Measurements from ENCODE around the gene ZNF618.

ZNF618 gene, protein sequence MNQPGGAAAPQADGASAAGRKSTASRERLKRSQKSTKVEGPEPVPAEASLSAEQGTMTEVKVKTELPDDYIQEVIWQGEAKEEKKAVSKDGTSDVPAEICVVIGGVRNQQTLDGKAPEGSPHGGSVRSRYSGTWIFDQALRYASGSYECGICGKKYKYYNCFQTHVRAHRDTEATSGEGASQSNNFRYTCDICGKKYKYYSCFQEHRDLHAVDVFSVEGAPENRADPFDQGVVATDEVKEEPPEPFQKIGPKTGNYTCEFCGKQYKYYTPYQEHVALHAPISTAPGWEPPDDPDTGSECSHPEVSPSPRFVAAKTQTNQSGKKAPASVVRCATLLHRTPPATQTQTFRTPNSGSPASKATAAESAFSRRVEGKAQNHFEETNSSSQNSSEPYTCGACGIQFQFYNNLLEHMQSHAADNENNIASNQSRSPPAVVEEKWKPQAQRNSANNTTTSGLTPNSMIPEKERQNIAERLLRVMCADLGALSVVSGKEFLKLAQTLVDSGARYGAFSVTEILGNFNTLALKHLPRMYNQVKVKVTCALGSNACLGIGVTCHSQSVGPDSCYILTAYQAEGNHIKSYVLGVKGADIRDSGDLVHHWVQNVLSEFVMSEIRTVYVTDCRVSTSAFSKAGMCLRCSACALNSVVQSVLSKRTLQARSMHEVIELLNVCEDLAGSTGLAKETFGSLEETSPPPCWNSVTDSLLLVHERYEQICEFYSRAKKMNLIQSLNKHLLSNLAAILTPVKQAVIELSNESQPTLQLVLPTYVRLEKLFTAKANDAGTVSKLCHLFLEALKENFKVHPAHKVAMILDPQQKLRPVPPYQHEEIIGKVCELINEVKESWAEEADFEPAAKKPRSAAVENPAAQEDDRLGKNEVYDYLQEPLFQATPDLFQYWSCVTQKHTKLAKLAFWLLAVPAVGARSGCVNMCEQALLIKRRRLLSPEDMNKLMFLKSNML

DNA sequence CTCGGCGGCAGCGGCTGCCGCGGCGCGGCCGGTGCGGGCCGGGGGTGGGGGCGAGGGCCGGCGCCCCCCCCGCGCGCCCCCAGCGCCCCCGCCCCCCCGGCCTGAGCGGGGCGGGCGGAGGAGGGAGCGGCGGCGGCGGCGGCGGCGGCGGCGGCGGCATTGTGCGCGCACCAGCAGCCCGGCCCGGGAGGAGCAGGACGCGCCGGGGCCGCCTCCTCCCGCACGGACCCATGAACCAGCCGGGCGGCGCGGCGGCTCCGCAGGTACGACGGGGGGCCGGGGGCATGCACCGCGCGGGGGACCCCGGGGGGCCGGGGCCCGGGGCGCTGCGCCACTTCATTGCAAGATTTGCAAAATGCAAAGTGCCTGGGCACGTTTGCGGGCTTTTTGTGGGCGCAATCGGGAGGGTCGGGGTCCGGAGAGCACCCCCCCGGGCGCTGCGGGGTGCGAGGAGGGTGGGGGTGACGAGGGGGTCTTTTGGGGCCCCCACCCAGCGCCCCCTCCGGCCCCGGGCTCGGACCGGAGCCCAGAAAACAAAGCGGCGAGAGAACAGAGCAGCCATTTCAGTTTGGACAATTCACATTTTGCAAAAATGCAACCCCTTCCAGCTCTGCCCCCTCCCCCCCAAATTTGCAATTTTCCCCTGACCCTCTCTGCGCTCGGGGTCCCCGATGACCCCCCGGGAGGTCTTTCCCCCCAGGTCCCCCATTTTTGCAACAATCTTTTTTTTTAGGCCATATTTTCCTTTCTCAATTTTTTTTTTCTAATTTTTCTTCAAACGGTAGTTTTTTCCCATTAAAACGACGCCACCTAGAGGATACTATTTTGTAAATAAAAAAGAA, at the start of gene ZNF618:
Gene ZNF618, plus strand, starts transcription at position 159 of the 842 bp plus-strand sequence. Its CDS starts 72 bp downstream, at position 231.
- DNase-seq, result no peak

DNA sequence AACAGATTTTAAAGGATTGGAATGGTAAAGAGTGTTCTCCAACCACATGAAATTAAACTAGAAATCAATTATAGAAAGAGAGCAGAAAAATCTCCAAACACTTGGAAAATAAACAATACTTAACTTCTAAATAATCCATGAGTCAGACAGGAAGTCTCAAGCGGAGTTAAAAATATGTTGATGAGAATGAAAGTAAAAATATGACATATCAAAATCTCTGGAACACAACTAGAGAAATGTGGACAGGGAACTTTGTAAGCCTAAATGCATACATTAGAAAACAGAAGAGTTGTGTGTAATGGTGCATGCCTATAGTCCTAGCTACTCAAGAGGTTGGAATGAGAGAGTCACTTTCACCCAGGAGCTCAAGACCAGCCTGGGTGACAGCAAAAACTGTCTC, 47.9 kb upstream of the ZNF618 start:
- DNase-seq, result no peak

DNA sequence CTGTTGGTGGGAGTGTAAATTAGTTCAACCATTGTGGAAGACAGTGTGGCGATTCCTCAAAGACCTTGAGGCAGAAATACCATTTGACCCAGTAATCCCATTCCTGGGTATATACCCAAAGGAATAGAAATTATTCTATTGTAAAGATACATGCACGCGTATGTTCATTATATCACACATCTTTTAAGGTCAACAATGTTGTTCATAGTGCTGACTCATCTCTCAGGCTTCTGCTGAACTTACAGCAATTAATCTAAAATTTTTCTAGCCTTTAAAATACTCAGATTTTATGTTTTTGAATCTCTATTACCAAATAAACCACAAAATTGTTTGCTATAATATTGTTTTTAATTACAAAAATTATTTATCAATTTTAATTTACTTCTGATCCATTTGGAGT, 38.8 kb upstream of the ZNF618 start:
- DNase-seq, result no peak

DNA sequence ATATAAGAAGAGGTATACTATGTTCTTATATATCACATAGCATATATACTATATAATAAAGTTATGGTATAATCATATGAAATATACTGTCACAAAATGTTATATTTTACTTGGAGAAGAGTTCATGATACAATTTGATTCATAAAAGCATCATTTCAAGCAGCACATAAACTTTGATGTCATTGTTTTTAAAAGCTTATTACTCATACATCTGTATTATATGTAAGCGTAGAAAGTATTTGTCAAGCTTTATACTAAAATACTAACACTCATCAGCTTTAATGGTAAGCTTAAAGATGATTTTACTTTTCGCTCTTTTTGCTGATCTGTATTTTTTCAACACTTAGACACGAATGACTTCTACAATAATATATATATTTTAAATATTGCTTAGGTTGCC, 34.0 kb upstream of the ZNF618 start:
- DNase-seq, result no peak

DNA sequence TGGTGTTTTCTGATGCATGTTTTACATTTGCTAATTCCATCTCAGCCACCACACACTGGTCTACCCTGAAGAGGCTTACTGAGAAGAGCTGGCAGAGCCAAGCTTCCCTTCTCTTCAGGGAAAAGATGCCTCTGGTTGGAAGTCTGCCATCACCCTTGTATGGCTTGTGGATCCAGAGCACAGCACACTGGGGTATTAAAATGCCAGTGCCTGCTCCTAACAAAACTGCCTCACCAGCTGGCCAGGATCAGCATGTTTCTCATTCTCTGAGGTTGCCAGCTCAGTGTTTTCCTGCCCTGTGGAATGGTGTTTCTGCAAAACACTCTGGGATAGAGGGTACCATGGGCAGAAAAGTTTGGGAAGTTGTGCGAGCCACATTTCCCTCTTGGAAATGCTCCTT, 31.6 kb upstream of the ZNF618 start:
- DNase-seq, result no peak

DNA sequence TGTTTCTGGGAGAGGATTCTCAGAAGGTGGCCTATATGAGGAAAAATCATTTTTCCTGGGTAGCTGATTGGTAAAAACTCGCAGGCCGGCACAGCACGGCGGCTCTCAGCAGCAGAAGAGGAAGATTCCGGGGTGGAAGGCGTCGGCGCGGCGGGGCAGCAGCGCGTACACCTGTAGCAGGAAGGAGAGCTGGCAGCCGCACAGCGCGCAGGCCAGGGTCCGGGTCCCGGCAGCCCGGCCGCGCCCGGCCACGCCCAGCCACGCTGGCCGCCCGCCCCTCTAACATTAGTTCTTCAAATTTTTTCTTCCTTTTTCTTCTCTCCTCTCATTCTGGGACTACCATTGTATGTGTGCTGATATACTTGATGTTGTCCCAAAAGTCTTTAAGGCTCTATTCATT, 24.8 kb upstream of the ZNF618 start:
- DNase-seq, result no peak

DNA sequence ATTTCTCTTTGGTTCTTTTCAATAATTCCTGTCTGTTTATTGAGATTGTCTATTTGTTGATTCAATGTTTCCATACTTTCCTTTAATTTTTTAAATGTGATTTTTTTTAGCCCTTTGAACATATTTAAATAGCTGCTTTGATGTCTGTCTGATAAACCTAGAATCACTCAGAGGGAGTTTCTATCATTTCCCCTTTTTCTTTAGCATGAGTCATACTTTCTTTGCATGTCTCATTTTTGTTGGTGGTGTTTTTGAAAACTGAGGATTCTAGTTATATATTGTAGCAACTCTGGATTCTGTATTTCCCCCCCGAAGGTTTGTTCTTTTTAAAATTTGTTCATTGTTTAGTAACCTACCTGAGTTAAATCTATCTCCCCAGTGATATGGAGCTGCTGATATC, 24.2 kb upstream of the ZNF618 start:
- DNase-seq, result no peak

DNA sequence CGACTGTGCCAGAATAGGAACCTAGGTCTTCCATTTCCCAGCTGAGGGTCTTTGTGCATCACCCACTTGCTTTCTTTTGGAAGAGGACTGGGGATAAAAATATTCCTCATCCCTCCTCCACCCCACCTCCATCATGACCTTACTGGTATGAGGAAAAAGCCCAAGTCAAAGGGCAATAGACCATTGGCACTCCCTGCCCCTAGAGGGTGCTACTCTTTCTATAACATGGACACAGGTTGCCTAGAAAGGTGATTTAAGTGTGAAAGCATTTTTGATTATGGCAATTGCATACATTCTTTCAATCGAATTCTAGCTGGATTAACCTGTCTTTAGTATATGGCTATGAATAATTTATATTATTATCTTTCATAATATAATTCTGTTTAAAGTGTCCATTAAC, 22.8 kb upstream of the ZNF618 start:
- DNase-seq, result no peak

DNA sequence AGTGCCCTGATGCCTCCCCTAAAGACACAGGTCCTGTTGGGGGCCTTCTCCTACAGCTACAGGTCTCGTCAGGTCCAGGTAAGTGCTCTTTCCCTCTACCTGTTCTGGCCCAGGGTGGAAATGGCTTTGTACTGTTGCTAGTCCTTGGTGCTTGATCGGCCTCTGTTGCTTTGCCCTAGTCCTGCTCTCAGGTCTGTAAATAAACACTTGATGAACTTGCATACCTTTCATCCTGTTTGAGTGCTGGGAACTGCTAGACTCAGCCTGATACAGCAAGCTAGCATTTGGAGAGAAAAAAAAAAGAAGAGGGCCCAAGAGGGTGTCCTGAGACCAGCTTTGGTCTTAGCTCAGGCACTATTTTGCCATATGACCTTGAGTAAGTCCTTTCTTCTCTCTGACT, 21.8 kb upstream of the ZNF618 start:
- DNase-seq, result no peak

DNA sequence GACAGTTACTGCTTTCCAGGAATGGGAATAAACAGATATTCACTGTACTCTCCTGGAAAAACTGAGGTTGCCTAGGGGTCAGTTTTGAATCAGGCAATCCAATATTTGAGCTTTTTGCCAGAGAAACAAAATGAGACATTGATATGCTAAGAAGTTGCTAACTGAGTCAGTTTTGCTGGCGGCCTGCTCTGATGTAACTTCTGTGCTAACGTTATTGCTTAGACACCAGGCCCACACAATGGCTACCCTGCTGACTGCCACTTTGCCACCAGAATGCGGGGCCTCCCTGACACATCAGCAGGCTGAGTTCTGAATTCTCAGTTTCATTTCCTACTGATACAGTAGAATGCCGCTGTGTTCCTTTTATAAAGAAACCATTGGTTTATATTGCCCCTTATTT, 18.2 kb upstream of the ZNF618 start:
- no peak for DNase-seq

DNA sequence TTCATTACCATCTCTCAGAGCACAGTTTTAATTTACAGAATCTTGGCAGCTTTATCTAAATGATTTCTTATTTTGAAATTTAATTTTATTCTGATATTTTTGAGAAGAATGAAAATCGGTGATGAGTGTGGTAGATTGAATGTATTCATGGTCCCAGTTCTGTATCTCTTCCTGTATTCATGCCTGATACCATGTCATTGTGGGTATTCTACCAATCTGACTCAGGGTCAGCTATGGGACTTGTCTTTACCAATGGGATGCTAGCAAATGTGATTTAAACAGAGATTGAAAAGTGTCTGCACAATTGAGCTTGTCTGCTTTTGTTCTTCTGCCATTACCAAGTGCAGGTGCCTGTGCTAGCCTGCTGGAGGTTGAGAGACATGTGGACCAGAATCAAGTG, 17.8 kb upstream of the ZNF618 start:
- DNase-seq, result no peak

DNA sequence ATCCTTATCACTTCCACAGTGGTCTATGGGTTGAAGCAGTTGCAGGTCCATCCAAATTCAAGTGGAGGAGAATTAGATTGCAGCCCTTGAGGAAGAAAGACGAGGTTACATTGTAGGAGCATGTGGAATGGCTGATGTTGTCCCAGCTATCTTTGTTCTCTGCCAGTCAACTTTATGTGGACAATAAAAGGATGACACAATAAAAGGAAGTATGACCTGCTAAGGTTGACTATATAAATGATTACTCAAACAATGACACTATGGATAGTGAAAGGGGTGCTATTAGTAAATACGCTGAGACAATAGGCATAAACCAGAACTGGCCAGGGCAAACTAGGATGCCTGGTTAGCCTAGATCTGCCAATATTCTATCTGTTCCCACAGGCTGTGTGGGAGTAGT, 12.8 kb upstream of the ZNF618 start:
- no peak for DNase-seq

DNA sequence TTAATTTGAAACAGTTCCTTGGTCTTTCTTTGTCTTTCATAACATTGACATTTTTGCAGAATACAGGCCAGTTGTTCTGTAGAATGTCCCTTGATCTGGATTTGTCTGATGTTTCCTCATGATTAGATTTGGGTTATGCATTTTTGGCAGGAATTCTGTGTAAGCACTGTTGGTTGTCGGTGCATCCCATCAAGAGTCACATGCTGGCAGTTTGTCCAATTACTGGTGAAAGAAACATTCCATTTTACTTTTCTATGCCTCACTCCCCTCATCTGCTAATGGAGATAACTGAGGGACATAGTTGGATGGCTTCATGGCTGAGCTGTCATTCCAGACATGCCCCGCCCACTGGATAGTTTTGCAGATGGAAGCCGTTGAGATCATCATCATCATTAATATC, 7.6 kb upstream of the ZNF618 start:
- DNase-seq, result no peak

DNA sequence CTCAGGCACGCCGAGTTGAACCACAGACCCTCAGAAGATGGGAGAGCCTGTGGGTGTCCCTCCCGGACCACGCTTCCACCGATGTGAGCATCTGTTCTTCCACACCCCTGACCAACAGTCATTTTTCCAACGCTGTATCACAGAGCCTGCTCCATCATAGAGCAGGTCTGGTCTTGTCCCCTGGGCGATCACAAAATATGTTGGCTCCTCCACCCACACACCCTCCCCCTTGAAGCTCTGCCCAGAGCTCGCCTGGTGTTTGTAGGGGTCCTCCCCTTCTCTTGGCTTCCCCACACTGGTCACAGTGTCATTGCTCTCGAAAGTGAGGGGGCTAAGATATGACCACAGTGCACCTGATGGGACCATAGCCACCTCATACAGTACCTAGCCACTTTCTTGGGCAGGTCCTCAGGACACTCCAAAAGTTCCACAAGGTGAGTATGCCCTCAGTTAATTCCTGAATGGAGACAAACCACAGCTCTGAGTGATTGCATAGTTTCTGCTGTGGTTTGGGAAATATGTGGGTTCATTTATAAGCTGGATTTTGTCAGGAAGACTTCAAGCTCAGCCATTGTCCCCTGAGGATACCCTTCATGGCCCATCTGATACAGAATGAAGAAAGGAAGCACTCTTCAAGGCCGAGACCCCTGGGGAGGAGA, 3.5 kb upstream of the ZNF618 start:
- no peak for DNase-seq

DNA sequence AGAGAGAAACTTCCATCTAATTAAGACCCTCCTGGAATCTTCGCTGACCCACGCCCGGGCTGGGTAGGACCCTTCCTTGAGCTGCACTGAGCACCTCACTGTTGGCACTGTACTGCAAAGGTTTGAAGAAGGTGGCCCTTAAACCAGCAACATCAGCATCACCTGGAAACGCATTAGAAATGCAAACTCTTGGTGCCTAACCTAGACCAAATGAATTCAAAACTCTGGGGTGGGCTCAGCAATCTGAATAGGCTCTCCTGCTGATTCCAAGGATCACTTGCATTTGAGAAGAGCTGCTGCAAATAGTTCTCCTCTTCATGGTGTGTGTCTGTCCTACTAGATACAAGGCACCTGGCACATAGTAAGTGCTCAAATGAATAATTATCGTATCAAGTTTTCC, 2.7 kb upstream of the ZNF618 start:
- no peak for DNase-seq

DNA sequence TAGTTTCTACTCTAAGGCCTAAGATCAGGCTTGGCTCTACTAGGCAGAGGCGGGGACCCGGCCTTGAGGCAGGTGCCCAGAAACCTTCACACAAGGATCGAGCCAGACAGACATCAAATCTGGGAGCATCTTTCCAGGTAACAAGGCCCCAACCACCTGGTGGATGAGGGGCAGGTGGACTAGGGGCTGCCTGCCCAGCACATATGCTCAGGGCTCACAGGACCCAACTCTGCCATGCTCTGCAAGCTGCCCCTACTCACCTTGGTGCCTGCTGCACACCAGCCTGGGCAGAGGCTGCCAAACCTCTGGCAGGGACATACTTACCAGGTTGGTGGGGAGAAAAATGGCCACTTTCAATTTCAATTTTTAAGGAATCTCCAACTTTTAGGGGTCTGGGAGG, 2.2 kb upstream of the ZNF618 start:
- DNase-seq, result no peak

DNA sequence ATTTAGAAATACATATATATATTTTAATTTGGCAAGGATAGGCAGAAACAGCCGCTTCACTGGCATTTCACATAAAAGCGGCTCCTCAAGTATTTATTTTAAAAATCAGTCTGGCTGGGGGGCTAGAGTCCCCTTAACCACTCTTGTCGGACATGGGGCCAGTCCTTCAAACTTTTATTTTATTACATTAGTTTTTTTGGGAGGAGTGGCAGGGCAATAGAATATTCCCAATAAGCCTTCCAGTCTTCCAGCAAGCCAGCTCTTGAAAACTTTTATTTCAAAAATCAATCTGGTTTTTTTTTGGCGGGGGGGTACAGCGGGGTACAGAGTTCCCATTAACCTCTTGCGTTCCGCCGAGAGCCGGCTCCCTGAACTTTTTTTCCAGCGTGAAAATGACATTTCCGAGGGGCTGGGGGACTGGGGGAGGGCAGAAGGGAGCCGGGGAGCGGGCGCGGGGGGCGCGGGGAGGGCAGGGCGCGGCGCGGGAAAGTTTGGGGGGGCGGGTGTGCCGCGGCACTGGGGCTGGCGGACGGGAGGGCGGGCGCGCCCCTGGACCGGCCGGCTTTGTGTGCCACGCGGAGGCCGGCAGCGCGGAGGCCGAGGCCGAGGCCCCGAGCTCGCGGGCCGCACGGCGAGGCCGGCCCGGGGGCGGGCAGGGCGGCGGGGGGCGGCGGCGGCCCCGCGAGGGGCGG, 504 bp upstream of the ZNF618 start:
- DNase-seq, result no peak

DNA sequence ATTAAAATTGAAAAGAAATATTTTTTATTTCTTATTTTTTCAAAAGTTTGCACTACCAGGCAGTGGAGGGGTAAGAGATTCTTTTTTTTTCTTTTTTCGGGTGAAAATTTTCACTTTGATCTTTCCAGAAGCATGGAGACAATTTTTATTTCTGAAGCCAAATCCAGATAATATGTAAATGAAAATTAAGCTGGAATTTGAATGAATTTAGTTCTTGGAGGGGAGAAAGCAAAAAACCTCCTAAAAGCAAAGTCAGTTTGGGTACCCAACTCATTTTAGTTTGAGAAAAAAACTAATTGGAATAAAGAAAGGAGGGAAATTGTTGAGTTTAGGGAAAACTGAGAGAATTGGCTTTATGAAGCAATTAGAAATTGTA, 872 bp downstream of the ZNF618 start:
- DNase-seq, result no peak

DNA sequence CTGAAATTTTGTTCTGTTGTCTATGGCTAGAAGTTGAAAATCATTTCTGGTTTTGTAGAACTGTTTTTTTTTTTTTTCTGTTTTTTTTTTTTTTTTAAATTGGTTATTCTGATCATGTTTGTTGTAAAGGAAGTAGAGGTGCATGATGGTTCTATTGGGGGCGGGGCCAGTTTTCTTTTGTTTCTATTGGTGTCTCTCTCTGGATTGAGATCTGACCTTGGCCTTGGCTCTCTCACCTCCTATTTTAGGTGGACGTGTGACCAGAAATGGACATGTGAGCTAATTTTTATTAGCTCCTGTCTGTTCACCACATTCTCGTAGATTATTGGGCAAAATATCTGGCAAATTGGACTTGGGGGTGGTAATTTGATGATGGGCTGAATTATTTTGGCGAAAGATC, 3.2 kb downstream of the ZNF618 start:
- no peak for DNase-seq

DNA sequence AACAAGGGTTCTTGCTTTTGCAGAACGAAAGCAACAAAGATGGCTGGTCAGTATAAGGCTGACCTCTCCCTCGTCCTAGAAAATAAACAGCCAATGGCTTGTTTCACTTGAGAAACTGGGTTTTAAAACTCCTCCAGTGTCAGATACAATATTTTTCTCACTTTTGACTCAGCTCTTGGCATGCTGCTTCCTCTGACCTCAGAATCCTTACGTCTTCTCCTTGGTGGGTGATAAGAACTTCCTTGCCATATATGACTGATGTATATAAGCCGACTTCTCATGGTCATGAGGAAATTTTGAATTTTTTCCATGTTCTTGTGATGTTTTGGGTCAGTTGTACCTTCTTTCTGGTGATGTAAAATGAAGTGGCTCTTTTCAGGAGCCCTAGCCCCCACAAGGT, 3.8 kb downstream of the ZNF618 start:
- DNase-seq, result no peak

DNA sequence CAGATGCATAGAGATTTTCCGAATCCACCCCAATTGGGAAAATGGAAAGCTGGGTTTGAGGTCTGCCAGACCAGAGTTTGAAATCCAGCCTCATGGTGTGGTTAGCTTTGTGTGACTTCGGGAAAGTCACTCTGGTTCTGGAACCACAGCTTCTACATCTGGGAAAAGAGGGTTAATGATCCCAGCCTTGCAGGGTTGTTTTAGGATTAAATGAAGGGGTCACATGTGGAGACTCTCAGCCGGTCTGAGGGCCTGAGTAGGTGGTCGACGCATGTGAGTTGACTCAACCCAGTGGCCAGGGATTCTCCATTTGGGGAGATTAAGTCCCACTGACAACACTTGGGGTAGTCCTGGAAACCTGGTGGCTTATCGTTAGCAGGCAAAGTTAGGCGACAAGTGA, 6.1 kb downstream of the ZNF618 start:
- no peak for DNase-seq

DNA sequence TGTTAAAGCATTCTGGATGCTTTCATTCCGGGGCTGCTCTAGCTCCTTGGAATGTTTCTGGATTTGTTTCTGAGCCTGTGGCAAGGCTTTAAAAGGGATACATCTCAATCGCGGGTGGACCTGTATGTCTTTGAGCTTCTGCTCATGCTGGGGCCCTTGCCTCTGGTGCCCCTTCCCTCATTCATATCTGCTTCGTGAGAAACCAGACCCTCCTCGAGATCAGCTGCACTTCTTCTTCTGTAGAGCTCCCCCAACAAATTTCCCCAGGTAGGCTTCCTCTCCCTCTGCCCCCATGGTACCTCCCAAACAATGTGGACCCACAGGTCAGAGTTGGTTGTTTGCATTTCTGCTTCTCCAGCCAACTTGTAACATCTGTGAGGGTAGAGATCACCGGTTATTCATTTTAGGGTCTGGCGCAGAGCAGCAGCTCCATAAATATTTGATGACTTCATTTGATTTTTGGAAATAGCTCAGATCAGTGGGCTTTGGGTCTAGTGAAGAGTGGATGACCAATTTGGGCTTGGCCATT, 6.6 kb downstream of the ZNF618 start:
- no peak for DNase-seq

All from activated effector memory CD4-positive, alpha-beta T cell treated with Interleukin-2 at 50 U/mL for 16 hours (primary cell).